Ishikawa (cell line): ENCODE results near the gene CD4.

ENCODE experiments used
- CREB1 ChIP-seq: IDR thresholded peaks from 2 replicates; pipeline ENCODE4 v1.6.1; 2012; ENCODE audit warnings: low read depth
- EGR1 ChIP-seq: IDR thresholded peaks from 2 replicates; pipeline ENCODE4 v1.6.1; 2012
- NFIC ChIP-seq: IDR thresholded peaks from 2 replicates; pipeline ENCODE4 v1.6.1; 2012
- RAD21 ChIP-seq: IDR thresholded peaks from 2 replicates; pipeline ENCODE4 v1.6.1; 2012; ENCODE audit warnings: low read depth
- TEAD4 ChIP-seq: IDR thresholded peaks from 2 replicates; pipeline ENCODE4 v1.6.1; 2012
- ZBTB7A ChIP-seq: IDR thresholded peaks from 2 replicates; pipeline ENCODE4 v1.6.1; 2012; ENCODE audit warnings: low read depth
- TF ChIP-seq, protein P1 (sequence below): IDR thresholded peaks from 2 replicates; pipeline ENCODE4 v1.6.1; 2012; ENCODE audit warnings: low read depth, mild to moderate bottlenecking
- TF ChIP-seq, protein P2 (sequence below): IDR thresholded peaks from 2 replicates; pipeline ENCODE4 v1.6.1; 2012

- TF ChIP-seq ZBTB7A (no peak), CREB1 (no peak), EGR1 (no peak), RAD21 (no peak), TEAD4 (no peak), NFIC (no peak)
- TF ChIP-seq, protein P1, sequence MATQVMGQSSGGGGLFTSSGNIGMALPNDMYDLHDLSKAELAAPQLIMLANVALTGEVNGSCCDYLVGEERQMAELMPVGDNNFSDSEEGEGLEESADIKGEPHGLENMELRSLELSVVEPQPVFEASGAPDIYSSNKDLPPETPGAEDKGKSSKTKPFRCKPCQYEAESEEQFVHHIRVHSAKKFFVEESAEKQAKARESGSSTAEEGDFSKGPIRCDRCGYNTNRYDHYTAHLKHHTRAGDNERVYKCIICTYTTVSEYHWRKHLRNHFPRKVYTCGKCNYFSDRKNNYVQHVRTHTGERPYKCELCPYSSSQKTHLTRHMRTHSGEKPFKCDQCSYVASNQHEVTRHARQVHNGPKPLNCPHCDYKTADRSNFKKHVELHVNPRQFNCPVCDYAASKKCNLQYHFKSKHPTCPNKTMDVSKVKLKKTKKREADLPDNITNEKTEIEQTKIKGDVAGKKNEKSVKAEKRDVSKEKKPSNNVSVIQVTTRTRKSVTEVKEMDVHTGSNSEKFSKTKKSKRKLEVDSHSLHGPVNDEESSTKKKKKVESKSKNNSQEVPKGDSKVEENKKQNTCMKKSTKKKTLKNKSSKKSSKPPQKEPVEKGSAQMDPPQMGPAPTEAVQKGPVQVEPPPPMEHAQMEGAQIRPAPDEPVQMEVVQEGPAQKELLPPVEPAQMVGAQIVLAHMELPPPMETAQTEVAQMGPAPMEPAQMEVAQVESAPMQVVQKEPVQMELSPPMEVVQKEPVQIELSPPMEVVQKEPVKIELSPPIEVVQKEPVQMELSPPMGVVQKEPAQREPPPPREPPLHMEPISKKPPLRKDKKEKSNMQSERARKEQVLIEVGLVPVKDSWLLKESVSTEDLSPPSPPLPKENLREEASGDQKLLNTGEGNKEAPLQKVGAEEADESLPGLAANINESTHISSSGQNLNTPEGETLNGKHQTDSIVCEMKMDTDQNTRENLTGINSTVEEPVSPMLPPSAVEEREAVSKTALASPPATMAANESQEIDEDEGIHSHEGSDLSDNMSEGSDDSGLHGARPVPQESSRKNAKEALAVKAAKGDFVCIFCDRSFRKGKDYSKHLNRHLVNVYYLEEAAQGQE: no peak
- TF ChIP-seq, protein P2, sequence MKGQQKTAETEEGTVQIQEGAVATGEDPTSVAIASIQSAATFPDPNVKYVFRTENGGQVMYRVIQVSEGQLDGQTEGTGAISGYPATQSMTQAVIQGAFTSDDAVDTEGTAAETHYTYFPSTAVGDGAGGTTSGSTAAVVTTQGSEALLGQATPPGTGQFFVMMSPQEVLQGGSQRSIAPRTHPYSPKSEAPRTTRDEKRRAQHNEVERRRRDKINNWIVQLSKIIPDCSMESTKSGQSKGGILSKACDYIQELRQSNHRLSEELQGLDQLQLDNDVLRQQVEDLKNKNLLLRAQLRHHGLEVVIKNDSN: no peak
Observed at GRCh38 chr12:6807170-6807569, 17.8 kb downstream of the CD4 start.
